HL-60 (cell line): ENCODE measurements around the gene RBCK1.

Experiments
- DNase-seq, 2 experiments: peaks; one replicate each; pipeline ENCODE4 v3.0.0-alpha.2; 2010 to 2020; ENCODE audit warnings: low read depth in 1 of 2, low spot score in 1 of 2
- H3K27ac ChIP-seq: fragments of 250-450 bp; sonication (Bioruptor Pico); replicated peaks from 2 replicates; pipeline ENCODE4 v1.5.1; 2020; ENCODE audit warnings: mild to moderate bottlenecking, moderate library complexity
- H3K27me3 ChIP-seq: fragments of 250-450 bp; sonication (Bioruptor Pico); 2 replicates; pipeline ENCODE4 v1.5.1; 2021; ENCODE audit warnings: mild to moderate bottlenecking, moderate library complexity; ENCODE audit not compliant: insufficient read depth, poor library complexity, severe bottlenecking
- H3K4me3 ChIP-seq: replicated peaks from 2 replicates; pipeline ENCODE4 v1.5.1; 2011; ENCODE audit warnings: mild to moderate bottlenecking, control low read depth, low read length; ENCODE audit not compliant: insufficient read depth
- GABPA ChIP-seq: IDR thresholded peaks from 2 replicates; pipeline ENCODE4 v1.6.1; 2012; ENCODE audit warnings: low read depth
- POLR2AphosphoS5 ChIP-seq: IDR thresholded peaks from 2 replicates; pipeline ENCODE4 v1.6.1; 2012; ENCODE audit warnings: low read depth
- REST ChIP-seq: IDR thresholded peaks from 2 replicates; pipeline ENCODE4 v1.6.1; 2012; ENCODE audit warnings: low read depth; ENCODE audit not compliant: insufficient replicate concordance
- SPI1 ChIP-seq: IDR thresholded peaks from 2 replicates; pipeline ENCODE4 v1.6.1; 2012; ENCODE audit warnings: low read depth, mild to moderate bottlenecking, borderline replicate concordance
- TF ChIP-seq, protein P1 (sequence below): IDR thresholded peaks from one replicate; pipeline ENCODE4 v1.5.1; 2011; ENCODE audit warnings: low read length, control low read depth, inconsistent platforms; ENCODE audit not compliant: insufficient read depth

RBCK1 gene

GRCh38 chr20:366041-366718, 41.9 kb upstream of the RBCK1 start:
- H3K4me3 ChIP-seq, result no peak overlapping the region
- DNase-seq, result no peak
- no peak overlapping the region for H3K27ac ChIP-seq
- H3K27me3 ChIP-seq, result no peaks in the 10 kb centered on the region
- TF ChIP-seq, protein P1, sequence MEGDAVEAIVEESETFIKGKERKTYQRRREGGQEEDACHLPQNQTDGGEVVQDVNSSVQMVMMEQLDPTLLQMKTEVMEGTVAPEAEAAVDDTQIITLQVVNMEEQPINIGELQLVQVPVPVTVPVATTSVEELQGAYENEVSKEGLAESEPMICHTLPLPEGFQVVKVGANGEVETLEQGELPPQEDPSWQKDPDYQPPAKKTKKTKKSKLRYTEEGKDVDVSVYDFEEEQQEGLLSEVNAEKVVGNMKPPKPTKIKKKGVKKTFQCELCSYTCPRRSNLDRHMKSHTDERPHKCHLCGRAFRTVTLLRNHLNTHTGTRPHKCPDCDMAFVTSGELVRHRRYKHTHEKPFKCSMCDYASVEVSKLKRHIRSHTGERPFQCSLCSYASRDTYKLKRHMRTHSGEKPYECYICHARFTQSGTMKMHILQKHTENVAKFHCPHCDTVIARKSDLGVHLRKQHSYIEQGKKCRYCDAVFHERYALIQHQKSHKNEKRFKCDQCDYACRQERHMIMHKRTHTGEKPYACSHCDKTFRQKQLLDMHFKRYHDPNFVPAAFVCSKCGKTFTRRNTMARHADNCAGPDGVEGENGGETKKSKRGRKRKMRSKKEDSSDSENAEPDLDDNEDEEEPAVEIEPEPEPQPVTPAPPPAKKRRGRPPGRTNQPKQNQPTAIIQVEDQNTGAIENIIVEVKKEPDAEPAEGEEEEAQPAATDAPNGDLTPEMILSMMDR, result no peak

DNA sequence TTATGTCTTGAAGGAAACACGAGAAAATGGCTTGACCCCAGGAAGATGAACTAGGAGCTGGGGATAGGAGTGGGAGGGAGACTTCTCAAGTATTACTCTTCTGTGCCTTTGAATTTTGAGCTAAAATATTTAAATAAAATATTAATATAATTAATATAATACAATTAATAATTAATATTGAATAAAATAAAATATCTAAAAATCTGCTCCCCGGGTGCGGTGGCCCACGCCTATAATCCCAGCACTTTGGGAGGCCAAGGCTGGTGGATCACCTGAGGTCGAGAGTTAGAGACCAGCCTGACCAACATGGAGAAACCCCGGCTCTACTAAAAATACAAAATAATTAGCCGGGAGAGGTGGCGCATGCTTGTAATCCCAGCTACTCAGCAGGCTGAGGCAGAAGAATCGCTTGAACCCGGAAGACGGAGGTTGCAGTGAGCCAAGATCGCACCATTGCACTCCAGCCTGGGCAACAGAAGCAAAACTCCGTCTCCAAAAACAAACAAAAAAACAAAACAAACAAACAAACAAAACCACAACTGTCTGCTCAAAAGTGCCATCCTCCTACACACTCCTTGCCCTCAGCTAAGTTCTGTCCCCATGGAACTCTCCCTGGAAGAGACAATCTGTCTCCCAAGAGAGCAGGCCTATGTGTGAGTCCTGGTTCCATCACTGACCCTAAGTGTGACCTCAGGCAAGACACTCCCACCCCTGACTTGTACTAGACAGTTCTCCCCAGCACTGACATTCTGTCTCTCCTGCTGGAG, 41.2 kb upstream of the RBCK1 start:
- H3K4me3 ChIP-seq, result no peak overlapping the region
- no peak for TF ChIP-seq POLR2AphosphoS5
- no peak for TF ChIP-seq GABPA
- no peak for TF ChIP-seq REST
- TF ChIP-seq, protein P1, result no peak
- TF ChIP-seq SPI1, result no peak
- no peak for DNase-seq
- no peaks in the 10 kb centered on the region for H3K27me3 ChIP-seq
- no peak overlapping the region for H3K27ac ChIP-seq

DNA sequence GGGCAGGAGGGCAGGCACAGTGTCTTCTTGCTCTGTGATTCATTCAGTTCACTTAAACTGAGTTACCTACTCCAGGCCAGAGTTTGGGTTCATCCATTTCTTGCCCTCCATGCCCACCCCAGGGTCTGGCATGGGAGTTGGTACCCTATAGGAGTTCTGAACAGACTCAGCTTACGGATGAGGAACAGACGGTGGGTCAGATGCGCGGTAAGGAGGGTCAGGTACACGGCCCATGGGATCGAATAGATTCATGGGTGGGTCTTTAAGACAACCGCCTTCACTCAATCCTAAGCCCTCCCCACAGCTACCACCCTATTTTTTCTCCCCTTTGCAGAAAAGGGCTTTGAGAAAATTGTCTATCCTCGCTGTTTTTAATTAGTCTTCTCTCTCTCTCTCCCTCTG, 40.6 kb upstream of the RBCK1 start:
- TF ChIP-seq, protein P1, result no peak
- no peak for TF ChIP-seq GABPA
- TF ChIP-seq SPI1, result no peak
- no peak for TF ChIP-seq REST
- TF ChIP-seq POLR2AphosphoS5, result no peak
- DNase-seq, result no peak
- no peaks in the 10 kb centered on the region for H3K27me3 ChIP-seq
- no peak overlapping the region for H3K27ac ChIP-seq
- no peak overlapping the region for H3K4me3 ChIP-seq
